Neural progenitor cell (in vitro differentiated cells): ENCODE measurements around the gene LIPE. TPM values are rescaled to one million over a fixed set of nuclear protein-coding genes. Genes with fewer than 3 reads are reported as not detected.

Experiments
- DNase-seq: peaks from one replicate; pipeline ENCODE4 v3.0.0-alpha.2; 2016; ENCODE audit warnings: low spot score
- H2AFZ ChIP-seq: fragments of 200-600 bp; sonication (generic); replicated peaks from 2 replicates; pipeline ENCODE4 v1.6.1; 2016; ENCODE audit warnings: antibody characterized with exemption
- H3F3A ChIP-seq: fragments of 200-600 bp; sonication (generic); 2 replicates; pipeline ENCODE4 v1.6.1; 2016; ENCODE audit warnings: antibody characterized with exemption, low read depth
- H3K27ac ChIP-seq: fragments of 200-600 bp; sonication (generic); 2 replicates; pipeline ENCODE4 v1.5.1; 2016; ENCODE audit warnings: mild to moderate bottlenecking
- H3K27me3 ChIP-seq: fragments of 200-600 bp; sonication (generic); 2 replicates; pipeline ENCODE4 v1.6.1; 2016; ENCODE audit warnings: mild to moderate bottlenecking, moderate library complexity
- H3K36me3 ChIP-seq: fragments of 200-600 bp; sonication (generic); 2 replicates; pipeline ENCODE4 v1.5.1; 2016
- H3K4me1 ChIP-seq: fragments of 200-600 bp; sonication (generic); 2 replicates; pipeline ENCODE4 v1.6.1; 2016; ENCODE audit warnings: mixed run types
- H3K4me2 ChIP-seq: fragments of 200-600 bp; sonication (generic); 2 replicates; pipeline ENCODE4 v1.6.1; 2016
- H3K4me3 ChIP-seq: fragments of 200-600 bp; sonication (generic); 2 replicates; pipeline ENCODE4 v1.5.1; 2016
- H3K79me2 ChIP-seq: fragments of 200-600 bp; sonication (generic); 2 replicates; pipeline ENCODE4 v1.6.1; 2016; ENCODE audit warnings: low read depth
- H3K9ac ChIP-seq: fragments of 200-600 bp; sonication (generic); 2 replicates; pipeline ENCODE4 v1.6.1; 2016
- H3K9me3 ChIP-seq: fragments of 200-600 bp; sonication (generic); 2 replicates; pipeline ENCODE4 v1.5.1; 2016; ENCODE audit warnings: low read depth
- H4K20me1 ChIP-seq: fragments of 200-600 bp; sonication (generic); 2 replicates; pipeline ENCODE4 v1.6.1; 2016; ENCODE audit warnings: low read depth
- H3K27ac Mint-ChIP-seq: 3 replicates; pipeline ENCODE4 v1.8.0; 2021; ENCODE audit warnings: mixed read lengths
- H3K27me3 Mint-ChIP-seq: 2 replicates; pipeline ENCODE4 v1.8.0; 2022; ENCODE audit warnings: low read depth, mild to moderate bottlenecking, inconsistent platforms, moderate library complexity, mixed read lengths; ENCODE audit not compliant: insufficient read depth
- H3K36me3 Mint-ChIP-seq: 3 replicates; pipeline ENCODE4 v1.8.0; 2021; ENCODE audit warnings: mixed read lengths
- H3K4me1 Mint-ChIP-seq: 3 replicates; pipeline ENCODE4 v1.8.0; 2021; ENCODE audit warnings: mixed read lengths
- H3K4me3 Mint-ChIP-seq: 3 replicates; pipeline ENCODE4 v1.8.0; 2021; ENCODE audit warnings: mild to moderate bottlenecking, moderate library complexity, mixed read lengths
- H3K9me3 Mint-ChIP-seq: 3 replicates; pipeline ENCODE4 v1.8.0; 2020; ENCODE audit warnings: mixed read lengths
- CTCF ChIP-seq: fragments of 200-600 bp; sonication (generic); IDR thresholded peaks from 2 replicates; pipeline ENCODE4 v1.5.1; 2017; ENCODE audit warnings: antibody characterized with exemption, mild to moderate bottlenecking
- EZH2 ChIP-seq: fragments of 200-600 bp; sonication (generic); IDR thresholded peaks from 2 replicates; pipeline ENCODE4 v1.6.1; 2017; ENCODE audit warnings: antibody characterized with exemption, mild to moderate bottlenecking, moderate library complexity
- EZH2phosphoT487 ChIP-seq: fragments of 200-600 bp; sonication (generic); IDR thresholded peaks from 2 replicates; pipeline ENCODE4 v1.6.1; 2017; ENCODE audit warnings: antibody characterized with exemption
- total RNA-seq: library from RNA; depleted of rRNA; stranded (reverse); fragments of >200 nt; gene quantifications from 2 replicates; pipeline ENCODE4 v1.2.3, GENCODE V29; 2015; ENCODE audit warnings: low replicate concordance

The LIPE gene
- total RNA-seq, 1 donor from 2014 or later, result 3.5 TPM

GRCh38 chr19:42410371-42410770, 16.8 kb downstream of the LIPE start:
- peaks cover 15% of the 10 kb centered on the region for H3K36me3 Mint-ChIP-seq
- Histone ChIP-seq H3K27ac (no peak overlapping the region), H3K79me2 (no peaks in the 10 kb centered on the region), H3K27me3 (peaks cover 11% of the 10 kb centered on the region), H4K20me1 (peaks cover 80% of the 10 kb centered on the region), H3K36me3 (no peaks in the 10 kb centered on the region), H3K9ac (no peak overlapping the region), H3F3A (peaks cover 8% of the 10 kb centered on the region), H2AFZ (no peak overlapping the region), H3K4me2 (no peak overlapping the region), H3K4me1 (peaks cover 7% of the 10 kb centered on the region), H3K9me3 (no peaks in the 10 kb centered on the region), H3K4me3 (no peak overlapping the region)
- H3K4me3 Mint-ChIP-seq, result no peak overlapping the region
- no peaks in the 10 kb centered on the region for H3K9me3 Mint-ChIP-seq
- no peak for DNase-seq
- H3K27me3 Mint-ChIP-seq, result peaks cover 12% of the 10 kb centered on the region
- H3K4me1 Mint-ChIP-seq, result peaks cover 18% of the 10 kb centered on the region
- TF ChIP-seq EZH2phosphoT487, result no peak
- TF ChIP-seq CTCF, result no peak
- TF ChIP-seq EZH2, result no peak
- no peak overlapping the region for H3K27ac Mint-ChIP-seq

GRCh38 chr19:42409477-42409876, 17.7 kb downstream of the LIPE start:
- Histone ChIP-seq H2AFZ (no peak overlapping the region), H4K20me1 (peaks cover 85% of the 10 kb centered on the region), H3K9me3 (no peaks in the 10 kb centered on the region), H3F3A (peaks cover 8% of the 10 kb centered on the region), H3K4me1 (peaks cover 7% of the 10 kb centered on the region), H3K4me2 (no peak overlapping the region), H3K4me3 (no peak overlapping the region), H3K27ac (no peak overlapping the region), H3K36me3 (no peaks in the 10 kb centered on the region), H3K79me2 (no peaks in the 10 kb centered on the region), H3K9ac (no peak overlapping the region), H3K27me3 (peaks cover 8% of the 10 kb centered on the region)
- Mint-ChIP-seq H3K36me3 (peaks cover 12% of the 10 kb centered on the region), H3K4me1 (peaks cover 18% of the 10 kb centered on the region), H3K27me3 (peaks cover 12% of the 10 kb centered on the region), H3K27ac (no peak overlapping the region), H3K4me3 (no peak overlapping the region), H3K9me3 (no peaks in the 10 kb centered on the region)
- no peak for DNase-seq
- TF ChIP-seq EZH2 (no peak), CTCF (no peak), EZH2phosphoT487 (no peak)

GRCh38 chr19:42407816-42408175, 19.4 kb downstream of the LIPE start:
- no peaks in the 10 kb centered on the region for H3K27me3 ChIP-seq
- Mint-ChIP-seq H3K27me3 (peaks cover 8% of the 10 kb centered on the region), H3K4me1 (peaks cover 18% of the 10 kb centered on the region), H3K4me3 (no peak overlapping the region), H3K36me3 (peaks cover 11% of the 10 kb centered on the region), H3K27ac (no peak overlapping the region), H3K9me3 (no peaks in the 10 kb centered on the region)
- no peaks in the 10 kb centered on the region for H3K9me3 ChIP-seq
- no peak overlapping the region for H3K27ac ChIP-seq
- H3K79me2 ChIP-seq, result no peaks in the 10 kb centered on the region
- H3K4me1 ChIP-seq, result peaks cover 9% of the 10 kb centered on the region
- H3F3A ChIP-seq, result peaks cover 9% of the 10 kb centered on the region
- no peak for DNase-seq
- H3K4me3 ChIP-seq, result no peak overlapping the region
- H3K4me2 ChIP-seq, result no peak overlapping the region
- H3K9ac ChIP-seq, result no peak overlapping the region
- H3K36me3 ChIP-seq, result no peaks in the 10 kb centered on the region
- no peak for TF ChIP-seq CTCF
- TF ChIP-seq EZH2, result no peak
- TF ChIP-seq EZH2phosphoT487, result no peak
- H2AFZ ChIP-seq, result no peak overlapping the region
- H4K20me1 ChIP-seq, result peaks cover 87% of the 10 kb centered on the region
